ENCODE results near the gene NFE2L3.

DNA sequence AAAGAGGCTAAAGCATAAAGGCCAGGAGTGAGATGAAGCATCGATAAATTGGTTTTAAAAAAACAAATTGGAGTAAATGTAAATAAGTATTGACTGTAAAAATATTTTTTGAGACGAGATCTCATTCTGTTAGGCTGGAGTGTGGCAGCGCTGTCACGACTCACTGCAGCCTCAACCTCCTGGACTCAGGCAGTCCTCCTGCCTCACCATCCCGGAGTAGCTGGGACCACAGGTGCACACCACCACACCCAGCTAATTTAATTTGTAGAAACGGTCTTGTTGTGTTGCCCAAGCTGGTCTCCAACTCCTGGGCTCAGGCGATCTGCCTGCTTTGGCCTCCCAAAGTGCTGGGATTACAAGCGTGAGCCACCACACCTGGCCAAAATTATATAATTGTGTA, 30.7 kb downstream of the NFE2L3 start:
- no peak for TF ChIP-seq POLR2AphosphoS5 (IDR thresholded peaks at IDR 0.05; ENCODE audit: insufficient read depth, low read depth, low read length)
- TF ChIP-seq, protein P1, sequence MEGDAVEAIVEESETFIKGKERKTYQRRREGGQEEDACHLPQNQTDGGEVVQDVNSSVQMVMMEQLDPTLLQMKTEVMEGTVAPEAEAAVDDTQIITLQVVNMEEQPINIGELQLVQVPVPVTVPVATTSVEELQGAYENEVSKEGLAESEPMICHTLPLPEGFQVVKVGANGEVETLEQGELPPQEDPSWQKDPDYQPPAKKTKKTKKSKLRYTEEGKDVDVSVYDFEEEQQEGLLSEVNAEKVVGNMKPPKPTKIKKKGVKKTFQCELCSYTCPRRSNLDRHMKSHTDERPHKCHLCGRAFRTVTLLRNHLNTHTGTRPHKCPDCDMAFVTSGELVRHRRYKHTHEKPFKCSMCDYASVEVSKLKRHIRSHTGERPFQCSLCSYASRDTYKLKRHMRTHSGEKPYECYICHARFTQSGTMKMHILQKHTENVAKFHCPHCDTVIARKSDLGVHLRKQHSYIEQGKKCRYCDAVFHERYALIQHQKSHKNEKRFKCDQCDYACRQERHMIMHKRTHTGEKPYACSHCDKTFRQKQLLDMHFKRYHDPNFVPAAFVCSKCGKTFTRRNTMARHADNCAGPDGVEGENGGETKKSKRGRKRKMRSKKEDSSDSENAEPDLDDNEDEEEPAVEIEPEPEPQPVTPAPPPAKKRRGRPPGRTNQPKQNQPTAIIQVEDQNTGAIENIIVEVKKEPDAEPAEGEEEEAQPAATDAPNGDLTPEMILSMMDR (IDR thresholded peaks at IDR 0.05; ENCODE audit: extremely low read depth in 1 of 2, insufficient read depth in 1 of 2, low read depth in 1 of 2, low read length in 2 of 2), result no peak
- no peak for TF ChIP-seq POLR2A (IDR thresholded peaks at IDR 0.05; ENCODE audit: low read depth, low read length)
- no peak for TF ChIP-seq JUN (IDR thresholded peaks at IDR 0.05; ENCODE audit: borderline replicate concordance, insufficient read depth, insufficient read length, low read depth)
- TF ChIP-seq FOS (IDR thresholded peaks at IDR 0.05; ENCODE audit: borderline replicate concordance, insufficient read depth, low read length), result no peak
- TF ChIP-seq, protein P2, sequence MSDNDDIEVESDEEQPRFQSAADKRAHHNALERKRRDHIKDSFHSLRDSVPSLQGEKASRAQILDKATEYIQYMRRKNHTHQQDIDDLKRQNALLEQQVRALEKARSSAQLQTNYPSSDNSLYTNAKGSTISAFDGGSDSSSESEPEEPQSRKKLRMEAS (IDR thresholded peaks at IDR 0.05; ENCODE audit: insufficient read depth, insufficient read length), result no peak
- TF ChIP-seq GATA2 (IDR thresholded peaks at IDR 0.05; ENCODE audit: insufficient read depth, insufficient read length, low read depth, low read length), result no peak
- no peak for TF ChIP-seq MYC (IDR thresholded peaks at IDR 0.05; ENCODE audit: low read depth, low read length)

Data from endothelial cell of umbilical vein (primary cell).